ENCODE data around the gene TRAF3IP1.

TRAF3IP1 gene

DNA sequence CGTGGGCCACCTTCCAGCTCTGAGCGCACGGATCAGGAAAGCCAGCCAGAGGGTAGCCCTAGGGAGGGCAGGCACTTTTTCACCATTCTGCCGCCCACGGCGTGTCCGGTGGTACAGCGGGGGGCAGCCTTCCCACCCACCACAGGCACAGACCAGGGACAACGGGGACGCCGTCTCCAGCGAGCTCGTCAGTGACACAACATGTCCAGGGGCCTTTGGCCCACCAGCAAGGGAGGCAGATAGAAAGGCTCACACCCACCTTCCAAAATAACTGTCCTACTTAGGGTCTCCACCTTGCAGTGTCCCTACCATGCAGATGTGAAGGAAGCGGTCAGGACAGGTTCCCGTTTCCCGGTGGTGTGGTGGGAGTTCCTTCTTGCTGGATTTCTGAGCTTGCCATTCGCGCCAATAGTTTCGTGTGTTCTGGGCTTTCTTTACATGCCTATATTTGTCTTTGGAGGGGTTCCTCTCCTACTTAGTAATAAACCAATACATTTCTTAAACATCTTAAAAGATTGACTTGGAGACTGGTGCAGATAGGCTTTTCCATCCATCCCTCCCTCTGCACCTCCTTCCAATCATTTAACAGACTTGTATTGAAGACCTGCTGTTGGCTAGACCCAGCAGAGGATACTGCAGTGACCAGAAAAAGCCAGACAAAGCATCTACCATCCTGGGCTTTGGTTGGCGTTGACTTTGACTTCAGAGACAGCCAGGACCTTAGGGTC lies 107.3 kb downstream of the TRAF3IP1 start:
- Histone ChIP-seq H3K4me1 (ENCODE audit: insufficient read depth, low read length) (no peaks in the 10 kb centered on the region), H3K36me3 (ENCODE audit: insufficient read depth, low read length) (no peaks in the 10 kb centered on the region), H3K9me3 (ENCODE audit: control insufficient read depth, insufficient read depth, low read length) (no peaks in the 10 kb centered on the region), H3K9ac (ENCODE audit: low read depth, low read length) (peak overlapping the region; percentile 99)

DNA sequence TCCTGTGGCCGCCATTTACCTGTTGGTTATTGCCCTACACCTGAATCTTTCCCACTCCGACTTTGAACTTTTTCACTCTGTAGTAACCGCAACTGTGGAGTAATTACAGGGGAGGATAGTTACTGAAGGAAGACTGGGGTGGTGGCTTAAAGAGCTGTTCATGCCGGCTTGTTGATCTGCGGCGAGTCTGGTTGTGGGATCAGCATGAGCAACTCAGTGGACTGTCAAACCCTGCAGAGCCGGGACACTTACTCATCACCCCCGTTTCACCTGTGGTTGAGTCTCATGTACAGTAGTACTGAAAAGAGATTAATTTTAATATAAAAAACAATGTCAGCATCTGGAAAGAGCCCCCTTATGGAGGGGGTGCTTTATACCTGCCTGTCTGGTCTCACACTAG lies 108.5 kb downstream of the TRAF3IP1 start:
- Histone ChIP-seq H3K4me1 (ENCODE audit: insufficient read depth, low read length) (no peaks in the 10 kb centered on the region), H3K36me3 (ENCODE audit: insufficient read depth, low read length) (no peaks in the 10 kb centered on the region), H3K9me3 (ENCODE audit: control insufficient read depth, insufficient read depth, low read length) (no peaks in the 10 kb centered on the region), H3K9ac (ENCODE audit: low read depth, low read length) (no peak overlapping the region)

DNA sequence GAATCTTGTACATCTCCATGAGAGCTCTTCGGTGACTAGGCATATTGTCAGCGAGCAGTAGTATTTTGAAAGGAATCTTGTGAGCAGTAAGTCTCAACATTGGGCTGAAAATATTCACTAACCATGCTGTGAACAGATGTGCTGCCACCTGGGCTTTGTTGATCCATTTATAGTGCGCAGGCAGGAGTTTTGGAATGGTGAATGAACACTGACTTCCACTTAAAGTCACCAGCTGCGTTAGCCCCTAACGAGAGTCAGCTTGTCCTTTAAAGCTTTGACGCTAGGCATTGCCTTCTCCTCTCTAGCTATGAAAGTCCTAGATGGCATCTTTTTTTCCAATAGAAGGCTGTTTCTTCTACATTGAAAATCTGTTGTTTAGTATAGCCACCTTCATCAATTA lies 110.5 kb downstream of the TRAF3IP1 start:
- no peaks in the 10 kb centered on the region for H3K36me3 ChIP-seq (ENCODE audit: insufficient read depth, low read length)

DNA sequence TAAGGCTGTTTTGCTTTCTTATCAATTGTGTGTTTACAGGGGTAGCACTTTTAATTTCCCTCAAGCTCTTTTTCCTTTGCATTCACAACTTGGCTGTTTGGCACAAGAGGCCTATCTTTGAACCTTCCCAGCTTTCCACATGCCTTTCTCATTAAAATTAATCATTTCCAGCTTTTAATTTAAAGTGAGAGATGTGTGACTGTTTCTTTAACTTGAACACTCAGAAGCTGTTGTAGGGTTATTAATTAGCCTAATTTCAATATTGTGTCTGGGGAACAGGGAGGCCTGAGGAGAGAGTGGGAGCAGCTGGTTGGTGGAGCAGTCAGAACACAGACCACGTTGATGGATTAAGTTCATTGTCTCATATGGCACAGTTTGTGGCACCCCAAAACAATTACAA lies 111.1 kb downstream of the TRAF3IP1 start:
- no peaks in the 10 kb centered on the region for H3K9me3 ChIP-seq (ENCODE audit: control insufficient read depth, insufficient read depth, low read length)
- H3K4me1 ChIP-seq (ENCODE audit: insufficient read depth, low read length), result no peaks in the 10 kb centered on the region
- H3K9ac ChIP-seq (ENCODE audit: low read depth, low read length), result no peak overlapping the region
- no peaks in the 10 kb centered on the region for H3K36me3 ChIP-seq (ENCODE audit: insufficient read depth, low read length)

More for the DNA sequence above, 110.5 kb downstream of the TRAF3IP1 start:
- H3K4me1 ChIP-seq (ENCODE audit: insufficient read depth, low read length), result no peaks in the 10 kb centered on the region
- no peaks in the 10 kb centered on the region for H3K9me3 ChIP-seq (ENCODE audit: control insufficient read depth, insufficient read depth, low read length)
- no peak overlapping the region for H3K9ac ChIP-seq (ENCODE audit: low read depth, low read length)

DNA sequence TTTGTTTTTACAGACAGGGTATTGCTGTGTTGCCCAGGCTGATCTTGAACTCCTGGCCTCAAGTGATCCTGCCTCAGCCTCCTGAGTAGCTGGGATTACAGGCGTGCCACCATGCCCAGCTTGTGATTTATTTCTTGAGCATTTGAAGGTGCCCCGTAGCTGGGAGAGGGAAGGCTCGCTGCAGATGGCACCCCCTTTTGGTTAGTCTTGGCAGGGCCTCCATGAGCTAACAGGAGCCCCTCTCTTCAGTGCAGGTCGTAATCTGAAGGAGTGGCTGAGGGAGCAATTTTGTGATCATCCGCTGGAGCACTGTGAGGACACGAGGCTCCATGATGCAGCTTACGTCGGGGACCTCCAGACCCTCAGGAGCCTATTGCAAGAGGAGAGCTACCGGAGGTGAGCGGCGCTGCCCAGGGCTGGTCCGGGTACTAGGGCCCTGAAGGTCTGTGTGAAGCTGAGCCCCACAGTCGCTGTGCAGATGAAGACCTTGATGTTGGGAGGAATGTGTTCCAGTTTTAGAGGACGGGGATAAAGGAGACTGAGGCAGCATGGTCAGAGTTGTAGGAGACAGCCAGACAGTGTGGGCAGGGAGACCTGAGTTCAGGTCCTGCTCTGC lies 113.1 kb downstream of the TRAF3IP1 start:
- H3K9ac ChIP-seq (ENCODE audit: low read depth, low read length), result no peak overlapping the region
- H3K4me1 ChIP-seq (ENCODE audit: insufficient read depth, low read length), result no peaks in the 10 kb centered on the region
- no peaks in the 10 kb centered on the region; the same call in 1 of the 2 replicates for H3K36me3 ChIP-seq (ENCODE audit: insufficient read depth, low read length)
- no peaks in the 10 kb centered on the region for H3K9me3 ChIP-seq (ENCODE audit: control insufficient read depth, insufficient read depth, low read length)

DNA sequence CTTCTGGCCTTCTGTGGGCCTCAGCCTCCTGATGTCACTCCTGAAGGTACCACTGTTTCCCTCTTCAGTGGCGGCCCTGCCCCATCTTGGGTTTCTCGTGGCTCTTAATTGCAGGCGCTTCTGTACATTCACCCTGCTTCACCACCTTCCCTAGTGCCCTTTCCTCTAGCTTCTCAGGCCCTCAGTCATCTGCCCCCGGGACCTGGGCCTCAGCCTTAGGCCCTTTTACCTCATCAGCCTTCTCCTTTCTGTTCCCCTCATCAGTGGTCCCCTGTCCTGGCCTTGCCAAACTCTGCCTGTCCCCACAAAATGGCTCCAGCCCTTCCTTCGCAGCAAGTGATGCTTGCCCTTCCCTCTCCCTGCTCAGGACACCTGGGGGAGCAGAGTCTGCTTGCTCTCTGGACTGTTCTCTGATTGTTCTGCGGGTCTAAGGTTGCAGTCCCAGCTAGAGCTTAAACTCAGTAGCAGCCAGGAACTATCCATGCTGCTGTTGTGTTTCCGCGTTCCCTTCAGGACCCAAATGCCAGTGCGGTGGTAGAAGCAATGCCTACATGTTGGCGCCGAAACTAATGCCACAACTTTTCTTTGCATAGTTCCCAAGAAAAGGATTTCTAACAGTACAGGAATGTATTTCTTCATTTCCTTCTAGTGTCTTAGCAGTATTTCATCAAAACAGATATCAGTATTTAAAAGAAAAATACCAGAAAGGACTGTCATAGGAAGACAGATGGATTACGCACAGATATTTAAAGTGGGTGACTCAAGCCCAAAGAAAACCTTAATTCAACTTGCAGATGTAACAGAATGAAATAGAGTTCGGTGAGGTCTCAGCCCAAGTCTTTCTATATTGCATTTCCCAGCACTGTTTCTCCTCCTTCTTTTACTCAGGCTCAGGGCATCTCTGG lies 113.9 kb downstream of the TRAF3IP1 start:
- Histone ChIP-seq H3K4me1 (ENCODE audit: insufficient read depth, low read length) (no peaks in the 10 kb centered on the region), H3K9me3 (ENCODE audit: control insufficient read depth, insufficient read depth, low read length) (no peaks in the 10 kb centered on the region), H3K36me3 (ENCODE audit: insufficient read depth, low read length) (no peaks in the 10 kb centered on the region; the same call in 1 of the 2 replicates), H3K9ac (ENCODE audit: low read depth, low read length) (no peak overlapping the region)

DNA sequence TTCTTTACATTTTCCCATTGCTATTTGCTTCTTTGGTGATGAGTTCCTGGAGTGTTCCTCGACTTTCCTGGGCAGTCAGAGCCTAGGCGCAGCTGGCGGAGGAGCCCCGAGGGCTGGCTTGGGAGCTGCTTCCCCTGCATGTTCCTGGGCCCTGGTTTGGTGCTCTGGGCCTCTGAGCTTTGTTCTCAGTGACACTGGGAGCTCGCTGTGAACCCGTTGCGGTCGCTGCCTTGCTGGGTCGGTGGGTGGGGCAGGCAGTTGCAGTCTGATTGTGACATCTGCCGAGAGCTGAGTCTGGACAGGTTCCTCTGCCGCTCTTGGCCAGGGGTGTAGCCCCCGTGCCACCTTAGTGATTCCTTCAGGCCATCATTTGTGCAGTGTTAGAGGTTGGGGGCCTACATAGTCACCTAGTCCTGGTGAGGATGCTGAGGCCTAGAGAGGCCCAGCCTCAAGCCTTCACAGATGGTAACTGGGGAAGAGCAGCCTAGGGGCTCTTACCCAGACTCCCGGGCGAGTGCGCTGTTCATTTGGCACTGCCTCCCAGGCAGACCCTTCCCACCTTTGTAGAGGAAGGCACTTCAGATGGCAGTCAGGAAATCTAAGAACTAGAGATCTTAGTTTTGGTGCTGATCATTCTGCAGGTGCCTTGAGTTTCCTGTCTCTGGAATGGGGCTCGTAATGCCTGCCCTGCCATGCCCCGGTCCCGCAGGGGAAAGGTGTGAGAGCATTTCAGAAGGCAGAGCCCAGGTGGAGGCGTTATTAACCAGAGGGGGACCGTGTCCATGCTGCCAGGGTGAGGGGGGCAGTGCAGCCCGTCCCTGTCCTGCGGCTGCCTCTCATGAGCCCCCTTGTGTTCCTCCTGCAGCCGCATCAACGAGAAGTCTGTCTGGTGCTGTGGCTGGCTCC lies 114.8 kb downstream of the TRAF3IP1 start:
- no peaks in the 10 kb centered on the region for H3K4me1 ChIP-seq (ENCODE audit: insufficient read depth, low read length)
- H3K36me3 ChIP-seq (ENCODE audit: insufficient read depth, low read length), result no peaks in the 10 kb centered on the region; the same call in 1 of the 2 replicates
- no peak overlapping the region for H3K9ac ChIP-seq (ENCODE audit: low read depth, low read length)
- H3K9me3 ChIP-seq (ENCODE audit: control insufficient read depth, insufficient read depth, low read length), result no peaks in the 10 kb centered on the region

DNA sequence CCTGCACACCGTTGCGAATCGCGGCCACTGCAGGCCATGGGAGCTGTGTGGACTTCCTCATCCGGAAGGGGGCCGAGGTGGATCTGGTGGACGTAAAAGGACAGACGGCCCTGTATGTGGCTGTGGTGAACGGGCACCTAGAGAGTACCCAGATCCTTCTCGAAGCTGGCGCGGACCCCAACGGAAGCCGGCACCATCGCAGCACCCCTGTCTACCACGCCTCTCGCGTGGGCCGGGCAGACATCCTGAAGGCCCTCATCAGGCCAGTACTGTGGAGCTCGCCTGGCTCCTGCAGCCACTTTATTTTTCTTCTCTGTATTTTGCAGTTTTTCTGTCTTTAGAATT lies 115.4 kb downstream of the TRAF3IP1 start:
- Histone ChIP-seq H3K4me1 (ENCODE audit: insufficient read depth, low read length) (no peaks in the 10 kb centered on the region), H3K9ac (ENCODE audit: low read depth, low read length) (no peak overlapping the region), H3K36me3 (ENCODE audit: insufficient read depth, low read length) (no peaks in the 10 kb centered on the region; the same call in 1 of the 2 replicates), H3K9me3 (ENCODE audit: control insufficient read depth, insufficient read depth, low read length) (no peaks in the 10 kb centered on the region)

DNA sequence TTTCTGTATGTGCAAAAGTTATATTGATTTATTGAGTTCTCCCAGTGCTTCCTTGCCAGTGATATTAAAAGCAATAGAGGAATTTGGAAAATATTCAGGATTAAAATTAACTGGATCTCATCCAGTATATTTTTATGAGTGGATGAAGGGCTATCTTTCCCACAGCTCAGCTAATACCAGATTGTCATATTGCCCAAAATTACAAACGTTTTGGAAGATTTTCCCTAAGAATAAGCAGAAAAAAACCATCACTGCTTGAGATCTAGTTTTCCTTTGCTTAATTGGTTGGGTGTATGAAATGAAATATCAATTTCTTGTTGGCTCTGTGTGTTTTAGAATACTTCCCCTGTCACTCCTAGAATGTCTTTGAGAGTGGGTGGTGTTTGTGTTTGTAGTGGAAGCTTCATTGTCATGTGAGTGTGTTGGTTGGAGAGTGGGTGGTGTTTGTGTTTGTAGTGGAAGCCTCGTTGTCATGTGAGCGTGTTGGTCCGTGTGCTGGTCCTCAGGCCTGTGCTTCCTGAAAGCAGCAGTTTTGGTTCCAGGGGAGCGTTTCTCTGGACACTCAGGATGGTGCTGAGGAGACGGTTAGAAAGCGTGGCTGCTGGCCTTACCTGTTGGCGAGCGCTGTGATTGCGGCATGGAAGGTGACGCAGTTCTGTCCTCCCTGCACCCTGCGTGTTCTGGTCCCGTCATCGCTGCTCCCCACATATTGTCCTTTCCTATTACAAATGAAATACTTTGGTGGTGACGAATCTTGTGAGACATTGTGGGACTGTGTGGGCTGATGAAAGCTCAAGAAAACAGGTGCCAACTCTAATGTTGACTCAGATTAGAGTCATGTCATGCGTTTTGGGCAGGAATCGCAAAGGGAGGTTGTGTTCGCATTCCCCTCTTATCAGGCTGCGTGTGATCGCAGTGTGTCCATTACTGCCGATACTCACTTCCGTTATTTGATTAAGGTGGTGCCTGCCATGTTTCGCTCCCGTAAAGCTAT lies 118.8 kb downstream of the TRAF3IP1 start:
- no peaks in the 10 kb centered on the region; the same call in 1 of the 2 replicates for H3K36me3 ChIP-seq (ENCODE audit: insufficient read depth, low read length)
- no peaks in the 10 kb centered on the region for H3K4me1 ChIP-seq (ENCODE audit: insufficient read depth, low read length)
- H3K9me3 ChIP-seq (ENCODE audit: control insufficient read depth, insufficient read depth, low read length), result no peaks in the 10 kb centered on the region
- no peak overlapping the region for H3K9ac ChIP-seq (ENCODE audit: low read depth, low read length)

DNA sequence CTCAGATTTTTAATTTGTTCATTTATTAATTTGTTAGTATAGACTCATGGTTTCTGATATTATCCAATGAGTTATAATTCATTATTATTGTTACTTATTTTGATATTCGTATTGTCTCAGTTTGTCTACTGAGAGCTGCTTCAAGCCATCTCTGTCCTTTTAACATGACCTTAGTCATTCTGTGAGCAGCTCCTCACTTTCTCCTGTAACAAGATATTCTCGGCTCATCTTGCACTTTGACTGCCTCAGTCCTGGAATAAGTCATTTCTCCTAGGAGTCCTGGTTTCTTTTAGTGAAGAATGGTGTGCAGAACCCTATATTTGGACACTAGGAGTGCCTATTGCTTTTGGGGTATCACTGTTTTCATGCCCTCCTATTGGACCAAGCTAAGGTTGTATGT lies 119.6 kb downstream of the TRAF3IP1 start:
- peaks cover 3% of the 10 kb centered on the region for H3K36me3 ChIP-seq (ENCODE audit: insufficient read depth, low read length)
- H3K9me3 ChIP-seq (ENCODE audit: control insufficient read depth, insufficient read depth, low read length), result no peaks in the 10 kb centered on the region
- no peaks in the 10 kb centered on the region for H3K4me1 ChIP-seq (ENCODE audit: insufficient read depth, low read length)
- no peak overlapping the region for H3K9ac ChIP-seq (ENCODE audit: low read depth, low read length)

DNA sequence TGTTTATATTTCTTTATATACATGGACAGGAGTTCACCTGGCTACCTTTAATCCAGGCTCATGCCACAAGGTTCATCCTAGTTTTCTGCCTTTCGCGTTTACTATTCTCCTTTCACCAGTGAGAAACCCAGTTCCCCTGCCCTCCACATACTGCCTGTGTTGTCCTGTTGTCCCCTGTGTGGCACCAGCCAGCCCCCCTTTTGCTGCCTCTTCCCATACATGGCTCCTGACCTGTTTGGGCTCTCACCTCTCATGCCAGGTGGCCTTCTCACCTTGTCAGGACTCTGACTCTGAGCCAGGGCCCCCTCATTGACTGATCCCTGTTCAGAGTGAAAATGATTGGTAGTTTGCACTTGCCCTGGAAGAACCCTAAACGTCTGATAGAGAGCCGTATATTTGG lies 120.0 kb downstream of the TRAF3IP1 start:
- Histone ChIP-seq H3K36me3 (ENCODE audit: insufficient read depth, low read length) (peaks cover 3% of the 10 kb centered on the region), H3K9ac (ENCODE audit: low read depth, low read length) (no peak overlapping the region), H3K4me1 (ENCODE audit: insufficient read depth, low read length) (no peaks in the 10 kb centered on the region)

DNA sequence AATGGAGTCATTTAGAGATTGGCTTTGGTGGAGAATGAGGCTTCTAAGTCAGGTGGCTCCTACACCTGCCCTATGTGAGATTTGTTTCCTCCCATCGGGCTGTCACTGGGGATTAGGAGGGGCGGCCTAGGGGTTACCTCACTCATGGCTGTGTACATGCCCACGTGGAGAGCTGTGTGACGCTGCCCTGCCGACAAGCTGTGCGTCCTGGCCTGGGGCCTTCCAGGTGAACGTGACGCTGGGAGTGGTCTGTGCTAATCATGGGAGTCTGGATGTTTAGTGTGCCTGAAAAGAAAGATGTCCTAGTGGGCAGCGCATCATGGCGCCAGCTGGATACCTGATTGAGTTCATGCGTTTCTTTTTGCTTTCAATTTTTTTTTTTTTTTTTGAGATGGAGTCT lies 120.4 kb downstream of the TRAF3IP1 start:
- H3K9ac ChIP-seq (ENCODE audit: low read depth, low read length), result no peak overlapping the region
- no peaks in the 10 kb centered on the region for H3K9me3 ChIP-seq (ENCODE audit: control insufficient read depth, insufficient read depth, low read length)
- H3K4me1 ChIP-seq (ENCODE audit: insufficient read depth, low read length), result no peaks in the 10 kb centered on the region
- peaks cover 3% of the 10 kb centered on the region for H3K36me3 ChIP-seq (ENCODE audit: insufficient read depth, low read length)

More for the DNA sequence above, 120.0 kb downstream of the TRAF3IP1 start:
- H3K9me3 ChIP-seq (ENCODE audit: control insufficient read depth, insufficient read depth, low read length), result no peaks in the 10 kb centered on the region

Data from ES-I3 (cell line).